Esophagus (tissue), 2 donors: ENCODE measurements around the gene CRELD2. TPM values are rescaled to one million over a fixed set of nuclear protein-coding genes. Genes with fewer than 3 reads are reported as not detected.

ENCODE experiments used
- H3K27ac ChIP-seq, 2 donors: one replicate each; pipeline ENCODE4 v1.5.1; 2013; ENCODE audit warnings: low read depth in 2 of 2, mild to moderate bottlenecking in 2 of 2, inconsistent platforms in 1 of 2, low read length in 1 of 2, moderate library complexity in 1 of 2
- H3K27me3 ChIP-seq, 2 donors: one replicate each; pipeline ENCODE4 v1.6.1; 2013; ENCODE audit warnings: low read length in 2 of 2, control low read depth in 1 of 2, mild to moderate bottlenecking in 1 of 2; ENCODE audit not compliant: insufficient read depth in 2 of 2, control insufficient read depth in 1 of 2
- H3K36me3 ChIP-seq, 2 donors: one replicate each; pipeline ENCODE4 v1.6.1; 2013; ENCODE audit warnings: low read length in 1 of 2; ENCODE audit not compliant: control insufficient read depth in 2 of 2, insufficient read depth in 2 of 2
- H3K4me1 ChIP-seq, 2 donors: one replicate each; pipeline ENCODE4 v1.6.1; 2013; ENCODE audit warnings: low read length in 1 of 2; ENCODE audit not compliant: control insufficient read depth in 2 of 2, insufficient read depth in 2 of 2
- H3K4me3 ChIP-seq, 2 donors: one replicate each; pipeline ENCODE4 v1.5.1; 2013; ENCODE audit warnings: low read length in 2 of 2, mild to moderate bottlenecking in 2 of 2, low read depth in 1 of 2, moderate library complexity in 1 of 2
- H3K9me3 ChIP-seq, 2 donors: one replicate each; pipeline ENCODE4 v1.6.1; 2013; ENCODE audit warnings: mild to moderate bottlenecking in 2 of 2, low read depth in 1 of 2, low read length in 1 of 2, moderate library complexity in 1 of 2; ENCODE audit not compliant: control insufficient read depth in 2 of 2, insufficient read depth in 1 of 2
- WGBS, 2 donors: extraction: QIAGEN DNeasy Blood & Tissue Kit; methylation state at CpG; one replicate each; pipeline ENCODE4 v1.1.7; 2013; 5-methylcytosine and 5-hydroxymethylcytosine counted together
- polyA plus RNA-seq, 2 donors: library from polyadenylated mRNA; stranded (reverse); fragments of 200-250 nt; gene quantifications; one replicate each; pipeline ENCODE4 v1.2.3, GENCODE V29; 2013
- donor health status: healthy with polysubstance abuse.
- donor health status: Bipolar disorder and iron deficiency.

The CRELD2 gene
- polyA plus RNA-seq, 2 donors, result 16.1 to 31.2 TPM

- Histone ChIP-seq H3K9me3 (no peaks in the 10 kb centered on the region), H3K27me3 (no peaks in the 10 kb centered on the region), H3K27ac (no peak overlapping the region), H3K4me3 (no peak overlapping the region), H3K36me3 (peaks cover 0 to 15% of the 10 kb centered on the region in 2 donors), H3K4me1 (no peaks in the 10 kb centered on the region)
- 94 to 95% methylated on average over 9 of the region's 9 CpGs for WGBS, 2 donors
Observed at GRCh38 chr22:49879871-49880270, 38.6 kb upstream of the CRELD2 start.

- H3K4me3 ChIP-seq, result no peak overlapping the region
Observed at GRCh38 chr22:49880281-49880680, 38.2 kb upstream of the CRELD2 start.

DNA sequence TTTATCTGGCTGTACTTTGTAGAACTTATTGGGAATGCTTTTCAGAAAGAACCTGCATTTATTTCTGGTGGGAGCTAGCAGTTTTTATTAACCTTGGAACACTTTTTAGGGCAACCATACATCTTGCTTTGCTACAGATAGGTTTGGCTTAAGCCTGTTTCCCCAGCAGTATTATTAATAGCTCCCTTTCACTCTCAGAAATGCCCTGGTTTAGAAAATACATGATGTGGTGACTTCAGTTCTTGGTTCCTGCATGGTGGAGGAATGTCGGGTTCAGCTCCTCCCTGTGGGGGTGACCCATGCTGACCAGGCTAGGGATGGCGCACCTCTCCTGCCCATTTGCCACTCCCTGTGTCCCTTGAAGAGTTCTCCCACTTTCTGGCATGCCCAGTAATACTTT is 36.6 kb upstream of the CRELD2 start:
- Histone ChIP-seq H3K27ac (no peak overlapping the region), H3K4me1 (no peaks in the 10 kb centered on the region), H3K4me3 (no peak overlapping the region), H3K9me3 (peaks cover 0 to 4% of the 10 kb centered on the region in 2 donors), H3K27me3 (no peaks in the 10 kb centered on the region), H3K36me3 (peaks cover 4 to 29% of the 10 kb centered on the region in 2 donors)
- 94 to 97% methylated on average over 2 of the region's 2 CpGs for WGBS, 2 donors

More at GRCh38 chr22:49880281-49880680, 38.2 kb upstream of the CRELD2 start:
- Histone ChIP-seq H3K36me3 (peaks cover 0 to 16% of the 10 kb centered on the region in 2 donors), H3K9me3 (no peaks in the 10 kb centered on the region), H3K4me1 (no peaks in the 10 kb centered on the region), H3K27me3 (no peaks in the 10 kb centered on the region), H3K27ac (no peak overlapping the region)
- 70 to 74% methylated on average over 20 of the region's 20 CpGs for WGBS, 2 donors

DNA sequence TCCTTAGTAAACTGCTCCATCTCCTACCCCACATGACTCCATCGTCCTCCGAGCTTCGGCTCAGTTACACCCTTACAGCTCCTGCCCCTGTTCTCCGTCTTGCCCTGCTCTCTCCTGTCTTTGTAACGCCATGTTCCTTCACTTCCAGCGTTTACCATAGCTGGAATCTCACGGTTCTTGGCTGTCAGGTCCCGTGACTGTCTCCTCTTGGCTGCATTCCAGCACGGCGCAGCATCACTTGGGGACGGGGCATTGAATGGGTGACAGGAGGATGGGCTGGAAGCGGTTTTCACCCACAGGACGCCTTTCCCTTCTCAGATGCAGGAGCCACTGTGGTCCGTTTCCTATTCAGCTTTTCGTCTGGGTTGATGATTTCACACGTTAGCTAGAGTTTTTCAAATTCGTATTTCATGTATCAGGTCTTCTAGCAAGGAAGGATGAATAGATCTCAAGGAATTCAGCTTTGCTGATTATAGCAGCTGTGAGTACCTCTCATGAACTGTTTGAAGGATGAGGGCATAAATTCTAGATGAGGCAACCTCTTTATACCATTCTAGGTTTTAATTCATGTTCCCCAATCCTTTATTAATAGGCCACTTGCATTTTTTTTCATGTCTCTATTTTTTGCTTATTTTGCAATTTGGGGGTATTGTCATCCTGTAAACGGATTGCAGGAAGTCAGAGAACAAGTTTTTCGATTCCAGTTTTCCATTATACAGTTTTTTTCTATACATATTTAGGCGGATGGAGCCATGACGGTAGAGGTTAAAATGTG is 35.7 kb upstream of the CRELD2 start:
- no peaks in the 10 kb centered on the region for H3K27me3 ChIP-seq
- no peak overlapping the region for H3K4me3 ChIP-seq
- no peaks in the 10 kb centered on the region for H3K4me1 ChIP-seq
- no peak overlapping the region for H3K27ac ChIP-seq
- H3K9me3 ChIP-seq, result peaks cover 0 to 4% of the 10 kb centered on the region in 2 donors
- H3K36me3 ChIP-seq, result peaks cover 4 to 29% of the 10 kb centered on the region in 2 donors
- WGBS, 2 donors, result 88 to 90% methylated on average over 21 of the region's 21 CpGs

DNA sequence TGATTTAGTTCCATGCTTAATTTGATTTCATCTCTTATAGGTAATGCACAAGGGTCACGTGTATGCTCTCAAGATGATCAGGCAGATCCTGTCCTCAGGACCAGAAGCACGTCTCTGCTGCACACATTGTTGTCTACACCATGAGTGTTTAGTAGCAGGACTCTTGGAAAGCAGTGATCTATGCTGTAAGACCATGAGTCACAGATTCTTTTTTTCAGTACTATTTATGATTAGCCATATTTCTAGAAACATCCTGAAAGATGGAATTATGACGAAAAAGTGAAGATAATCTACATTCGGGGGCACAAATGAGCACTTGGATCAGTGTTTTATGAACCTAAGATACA is 35.2 kb upstream of the CRELD2 start:
- WGBS, 2 donors, result 96% methylated on average over 4 of the region's 4 CpGs
- H3K27ac ChIP-seq, result no peak overlapping the region
- no peaks in the 10 kb centered on the region for H3K27me3 ChIP-seq
- H3K4me1 ChIP-seq, result no peaks in the 10 kb centered on the region
- peaks cover 0 to 4% of the 10 kb centered on the region in 2 donors for H3K9me3 ChIP-seq
- H3K4me3 ChIP-seq, result no peak overlapping the region
- peaks cover 4 to 29% of the 10 kb centered on the region in 2 donors for H3K36me3 ChIP-seq

DNA sequence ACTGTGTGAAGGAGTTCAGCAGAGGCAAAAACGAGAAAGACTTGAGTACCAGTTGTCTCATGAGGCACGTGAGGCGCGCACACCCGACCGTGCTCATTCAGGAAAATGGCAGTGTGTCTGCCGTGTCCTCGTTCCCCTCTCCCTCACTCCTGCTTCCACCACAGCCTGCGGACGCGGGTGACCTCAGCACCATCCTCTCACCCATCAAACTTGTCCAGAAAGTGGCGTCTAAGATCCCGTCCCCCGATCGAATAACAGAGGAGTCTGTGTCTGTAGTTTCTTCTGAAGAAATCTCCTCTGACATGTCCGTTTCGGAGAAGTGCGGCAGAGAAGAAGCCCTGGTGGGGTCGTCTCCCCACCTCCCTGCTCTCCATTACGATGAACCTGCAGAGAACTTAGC is 34.4 kb upstream of the CRELD2 start:
- Histone ChIP-seq H3K27ac (no peak overlapping the region), H3K4me3 (no peak overlapping the region), H3K4me1 (no peaks in the 10 kb centered on the region), H3K27me3 (no peaks in the 10 kb centered on the region), H3K36me3 (peaks cover 4 to 32% of the 10 kb centered on the region in 2 donors), H3K9me3 (peaks cover 0 to 7% of the 10 kb centered on the region in 2 donors)
- 97% methylated on average over 20 of the region's 20 CpGs for WGBS, 2 donors

- peaks cover 4 to 34% of the 10 kb centered on the region in 2 donors for H3K36me3 ChIP-seq
- WGBS, 2 donors, result 94% methylated on average over 31 of the region's 31 CpGs
Observed at GRCh38 chr22:49884503-49885260, 33.8 kb upstream of the CRELD2 start.

GRCh38 chr22:49885281-49885680 is 33.2 kb upstream of the CRELD2 start:
- Histone ChIP-seq H3K4me3 (no peak overlapping the region), H3K9me3 (peaks cover 0 to 7% of the 10 kb centered on the region in 2 donors), H3K4me1 (no peaks in the 10 kb centered on the region), H3K36me3 (peaks cover 4 to 34% of the 10 kb centered on the region in 2 donors), H3K27me3 (no peaks in the 10 kb centered on the region), H3K27ac (no peak overlapping the region)
- 96 to 97% methylated on average over 17 of the region's 17 CpGs for WGBS, 2 donors

More at GRCh38 chr22:49884503-49885260, 33.8 kb upstream of the CRELD2 start:
- Histone ChIP-seq H3K27me3 (no peaks in the 10 kb centered on the region), H3K27ac (no peak overlapping the region), H3K9me3 (peaks cover 0 to 7% of the 10 kb centered on the region in 2 donors), H3K4me3 (no peak overlapping the region), H3K4me1 (no peaks in the 10 kb centered on the region)

- Histone ChIP-seq H3K27me3 (no peaks in the 10 kb centered on the region), H3K9me3 (peaks cover 0 to 7% of the 10 kb centered on the region in 2 donors), H3K36me3 (peaks cover 4 to 34% of the 10 kb centered on the region in 2 donors), H3K4me1 (no peaks in the 10 kb centered on the region), H3K4me3 (no peak overlapping the region), H3K27ac (no peak overlapping the region)
- 98 to 99% methylated on average over 35 of the region's 35 CpGs for WGBS, 2 donors
Observed at GRCh38 chr22:49885881-49886280, 32.6 kb upstream of the CRELD2 start.
